HepG2 (cell line): ENCODE measurements around the gene DNAJC2. TPM values are rescaled to one million over a fixed set of nuclear protein-coding genes. Genes with fewer than 3 reads are reported as not detected.

Source experiments
- ELF1 ChIP-seq: sonication (generic); formaldehyde crosslinking; IDR thresholded peaks from 2 replicates; pipeline ENCODE4 v1.4.0; 2020; ENCODE audit warnings: missing genetic modification reagents
- HNRNPLL ChIP-seq: fragments of 200-400 bp; formaldehyde crosslinking; IDR thresholded peaks from 2 replicates; pipeline ENCODE4 v1.6.1; 2017; ENCODE audit warnings: mild to moderate bottlenecking, low read depth, low read length; ENCODE audit not compliant: poor library complexity, severe bottlenecking
- KDM5A ChIP-seq: fragments of 200-600 bp; sonication (generic); IDR thresholded peaks from 2 replicates; pipeline ENCODE4 v1.7.0; 2018; ENCODE audit warnings: antibody characterized with exemption, mild to moderate bottlenecking, low read length, borderline replicate concordance
- MEIS1 ChIP-seq: sonication (generic); formaldehyde crosslinking; IDR thresholded peaks from 2 replicates; pipeline ENCODE4 v1.9.0; 2021; ENCODE audit warnings: mild to moderate bottlenecking, missing genetic modification reagents, moderate library complexity, borderline replicate concordance
- NKX3-1 ChIP-seq: sonication (generic); formaldehyde crosslinking; IDR thresholded peaks from 2 replicates; pipeline ENCODE4 v1.5.0; 2020; ENCODE audit warnings: missing genetic modification reagents
- RBM39 ChIP-seq: fragments of 200-400 bp; formaldehyde crosslinking; IDR thresholded peaks from one replicate; pipeline ENCODE4 v1.6.1; 2018; ENCODE audit warnings: antibody characterized with exemption, mild to moderate bottlenecking, low read depth, low read length; ENCODE audit not compliant: poor library complexity, severe bottlenecking
- REL ChIP-seq: sonication (generic); formaldehyde crosslinking; conservative IDR thresholded peaks from 2 replicates; pipeline ENCODE4 v1.8.0; 2022; ENCODE audit warnings: mild to moderate bottlenecking, missing genetic modification reagents, moderate library complexity
- ZBTB34 ChIP-seq: sonication (generic); formaldehyde crosslinking; IDR thresholded peaks from 2 replicates; pipeline ENCODE4 v1.8.0; 2022; ENCODE audit warnings: mild to moderate bottlenecking, missing genetic modification reagents
- ZNF44 ChIP-seq: sonication (generic); formaldehyde crosslinking; IDR thresholded peaks from 2 replicates; pipeline ENCODE4 v1.5.1; 2020; ENCODE audit warnings: mild to moderate bottlenecking, missing genetic modification reagents
- ZNF629 ChIP-seq: sonication (generic); formaldehyde crosslinking; conservative IDR thresholded peaks from 2 replicates; pipeline ENCODE4 v1.5.0; 2020; ENCODE audit warnings: missing genetic modification reagents
- ZNF746 ChIP-seq: sonication (generic); formaldehyde crosslinking; IDR thresholded peaks from 2 replicates; pipeline ENCODE4 v1.8.0; 2022; ENCODE audit warnings: mild to moderate bottlenecking, missing genetic modification reagents
- ZNF766 ChIP-seq: sonication (generic); formaldehyde crosslinking; IDR thresholded peaks from 2 replicates; pipeline ENCODE4 v1.5.0; 2020; ENCODE audit warnings: missing genetic modification reagents, borderline replicate concordance
- ZNF772 ChIP-seq: sonication (generic); formaldehyde crosslinking; IDR thresholded peaks from 2 replicates; pipeline ENCODE4 v1.5.0; 2020; ENCODE audit warnings: mild to moderate bottlenecking, missing genetic modification reagents
- polyA plus RNA-seq, 8 experiments: library from polyadenylated mRNA; depleted of rRNA in 3 of 8; stranded (reverse) in 7 of 8; unstranded in 1 of 8; fragments of >200 nt; fragmentation: Illumina TruSeq in 4 of 8; extraction: Trizol in 4 of 8; gene quantifications; 2 replicates each; pipeline versions ENCODE4 v1.2.1 to v1.2.3, GENCODE V29; 2011 to 2016; ENCODE audit warnings: low read depth in 4 of 8, missing spikeins in 1 of 8, mixed read lengths in 1 of 8; ENCODE audit not compliant: insufficient read depth in 1 of 8
- total RNA-seq, 5 experiments: library from RNA; depleted of rRNA; stranded (reverse); fragments of >200 nt; fragmentation: Illumina TruSeq; extraction: Trizol; gene quantifications; 2 replicates each; pipeline ENCODE4 v1.2.3, GENCODE V29; 2016; ENCODE audit warnings: low read depth in 1 of 5
- TF ChIP-seq, protein P1 (sequence below): sonication (generic); formaldehyde crosslinking; IDR thresholded peaks from 2 replicates; pipeline ENCODE4 v1.4.0; 2020; ENCODE audit warnings: missing genetic modification reagents
- TF ChIP-seq, protein P2 (sequence below): sonication (generic); formaldehyde crosslinking; IDR thresholded peaks from 2 replicates; pipeline ENCODE4 v1.4.0; 2020; ENCODE audit warnings: missing genetic modification reagents
- TF ChIP-seq, protein P3 (sequence below): IDR thresholded peaks from 2 replicates; pipeline ENCODE4 v1.6.1; 2016; ENCODE audit warnings: low read depth, borderline replicate concordance
- TF ChIP-seq, protein P4 (sequence below): sonication (generic); formaldehyde crosslinking; IDR thresholded peaks from 2 replicates; pipeline ENCODE4 v1.4.0; 2020; ENCODE audit warnings: missing genetic modification reagents, borderline replicate concordance
- TF ChIP-seq, protein P5 (sequence below): sonication (generic); formaldehyde crosslinking; IDR thresholded peaks from 2 replicates; pipeline ENCODE4 v1.4.0; 2020; ENCODE audit warnings: missing genetic modification reagents
- TF ChIP-seq, protein P6 (sequence below): IDR thresholded peaks from 2 replicates; pipeline ENCODE4 v1.6.1; 2016; ENCODE audit warnings: low read depth

The DNAJC2 gene
- total and polyA plus RNA-seq, 2 of the 13 experiments (the other 11 are each of a cell fraction or from before 2014, with no cell fraction given) = 19.6 to 42.0 TPM

DNA sequence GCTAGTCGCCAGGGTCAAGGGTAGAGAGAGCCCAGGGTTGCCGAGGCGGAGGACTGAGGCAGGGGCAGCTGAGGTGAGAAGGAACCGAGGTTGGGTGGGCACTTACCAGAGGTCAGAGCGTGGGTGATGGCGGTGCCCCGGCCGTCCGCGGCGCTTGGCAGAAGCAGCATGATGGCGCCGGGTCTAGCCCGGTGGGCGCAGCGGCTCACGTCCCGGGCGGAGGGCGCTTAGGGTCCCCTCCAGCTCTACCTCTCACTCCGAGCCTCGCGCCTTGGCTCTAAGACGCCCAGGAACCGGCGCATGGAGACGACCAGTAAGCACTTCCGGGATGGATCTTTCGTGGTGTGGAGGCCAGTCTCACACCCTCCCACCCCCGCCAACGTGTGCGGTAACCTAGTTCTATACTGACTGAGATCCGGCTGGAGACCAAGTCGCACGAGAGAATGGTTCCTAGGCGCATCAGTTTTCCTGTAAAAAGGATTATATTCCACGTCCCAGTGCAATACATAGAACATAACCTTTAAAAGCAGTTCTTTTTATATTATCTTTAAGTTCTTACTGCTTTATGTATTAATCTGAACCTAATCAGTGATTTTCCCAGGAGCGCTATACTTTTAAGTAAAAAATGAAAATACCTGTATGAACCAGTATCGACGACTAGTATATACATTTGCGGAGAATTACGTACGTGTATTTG is at the start of gene DNAJC2 (continued):
- TF ChIP-seq NKX3-1 (CRISPR knock-in tag) (peak; percentile 34; the same call in 1 of the 2 replicates), ZNF746 (CRISPR knock-in tag) (0 out of 2 replicates have a peak, but pooled peaks have one; percentile 71), ZBTB34 (CRISPR knock-in tag) (peak; percentile 66; the same call in 1 of the 2 replicates), HNRNPLL (peak; percentile 41), ZNF629 (CRISPR knock-in tag) (peak; percentile 15; the same call in 1 of the 2 replicates), RBM39 (peak; percentile 92), ELF1 (CRISPR knock-in tag) (peak; percentile 98), ZNF772 (CRISPR knock-in tag) (peak; percentile 39; the same call in 1 of the 2 replicates), KDM5A (peak; percentile 97), MEIS1 (CRISPR knock-in tag) (peak; percentile 71; the same call in 1 of the 2 replicates), ZNF44 (CRISPR knock-in tag) (peak; percentile 94; the same call in 1 of the 2 replicates), ZNF766 (CRISPR knock-in tag) (peak; percentile 78; the same call in 1 of the 2 replicates), REL (CRISPR knock-in tag) (no peak)
- TF ChIP-seq, protein P1, sequence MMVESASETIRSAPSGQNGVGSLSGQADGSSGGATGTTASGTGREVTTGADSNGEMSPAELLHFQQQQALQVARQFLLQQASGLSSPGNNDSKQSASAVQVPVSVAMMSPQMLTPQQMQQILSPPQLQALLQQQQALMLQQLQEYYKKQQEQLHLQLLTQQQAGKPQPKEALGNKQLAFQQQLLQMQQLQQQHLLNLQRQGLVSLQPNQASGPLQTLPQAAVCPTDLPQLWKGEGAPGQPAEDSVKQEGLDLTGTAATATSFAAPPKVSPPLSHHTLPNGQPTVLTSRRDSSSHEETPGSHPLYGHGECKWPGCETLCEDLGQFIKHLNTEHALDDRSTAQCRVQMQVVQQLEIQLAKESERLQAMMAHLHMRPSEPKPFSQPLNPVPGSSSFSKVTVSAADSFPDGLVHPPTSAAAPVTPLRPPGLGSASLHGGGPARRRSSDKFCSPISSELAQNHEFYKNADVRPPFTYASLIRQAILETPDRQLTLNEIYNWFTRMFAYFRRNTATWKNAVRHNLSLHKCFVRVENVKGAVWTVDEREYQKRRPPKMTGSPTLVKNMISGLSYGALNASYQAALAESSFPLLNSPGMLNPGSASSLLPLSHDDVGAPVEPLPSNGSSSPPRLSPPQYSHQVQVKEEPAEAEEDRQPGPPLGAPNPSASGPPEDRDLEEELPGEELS (CRISPR knock-in tag) = peak; percentile 56
- TF ChIP-seq, protein P2, sequence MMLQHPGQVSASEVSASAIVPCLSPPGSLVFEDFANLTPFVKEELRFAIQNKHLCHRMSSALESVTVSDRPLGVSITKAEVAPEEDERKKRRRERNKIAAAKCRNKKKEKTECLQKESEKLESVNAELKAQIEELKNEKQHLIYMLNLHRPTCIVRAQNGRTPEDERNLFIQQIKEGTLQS = 0 out of 2 replicates have a peak, but pooled peaks have one; percentile 45
- TF ChIP-seq, protein P3, sequence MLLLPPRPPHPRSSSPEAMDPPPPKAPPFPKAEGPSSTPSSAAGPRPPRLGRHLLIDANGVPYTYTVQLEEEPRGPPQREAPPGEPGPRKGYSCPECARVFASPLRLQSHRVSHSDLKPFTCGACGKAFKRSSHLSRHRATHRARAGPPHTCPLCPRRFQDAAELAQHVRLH (CRISPR knock-in tag) = peak; percentile 99
- TF ChIP-seq, protein P4, sequence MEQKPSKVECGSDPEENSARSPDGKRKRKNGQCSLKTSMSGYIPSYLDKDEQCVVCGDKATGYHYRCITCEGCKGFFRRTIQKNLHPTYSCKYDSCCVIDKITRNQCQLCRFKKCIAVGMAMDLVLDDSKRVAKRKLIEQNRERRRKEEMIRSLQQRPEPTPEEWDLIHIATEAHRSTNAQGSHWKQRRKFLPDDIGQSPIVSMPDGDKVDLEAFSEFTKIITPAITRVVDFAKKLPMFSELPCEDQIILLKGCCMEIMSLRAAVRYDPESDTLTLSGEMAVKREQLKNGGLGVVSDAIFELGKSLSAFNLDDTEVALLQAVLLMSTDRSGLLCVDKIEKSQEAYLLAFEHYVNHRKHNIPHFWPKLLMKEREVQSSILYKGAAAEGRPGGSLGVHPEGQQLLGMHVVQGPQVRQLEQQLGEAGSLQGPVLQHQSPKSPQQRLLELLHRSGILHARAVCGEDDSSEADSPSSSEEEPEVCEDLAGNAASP (CRISPR knock-in tag) = peak; percentile 70; the same call in 1 of the 2 replicates
- TF ChIP-seq, protein P5, sequence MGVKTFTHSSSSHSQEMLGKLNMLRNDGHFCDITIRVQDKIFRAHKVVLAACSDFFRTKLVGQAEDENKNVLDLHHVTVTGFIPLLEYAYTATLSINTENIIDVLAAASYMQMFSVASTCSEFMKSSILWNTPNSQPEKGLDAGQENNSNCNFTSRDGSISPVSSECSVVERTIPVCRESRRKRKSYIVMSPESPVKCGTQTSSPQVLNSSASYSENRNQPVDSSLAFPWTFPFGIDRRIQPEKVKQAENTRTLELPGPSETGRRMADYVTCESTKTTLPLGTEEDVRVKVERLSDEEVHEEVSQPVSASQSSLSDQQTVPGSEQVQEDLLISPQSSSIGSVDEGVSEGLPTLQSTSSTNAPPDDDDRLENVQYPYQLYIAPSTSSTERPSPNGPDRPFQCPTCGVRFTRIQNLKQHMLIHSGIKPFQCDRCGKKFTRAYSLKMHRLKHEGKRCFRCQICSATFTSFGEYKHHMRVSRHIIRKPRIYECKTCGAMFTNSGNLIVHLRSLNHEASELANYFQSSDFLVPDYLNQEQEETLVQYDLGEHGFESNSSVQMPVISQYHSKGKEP (CRISPR knock-in tag) = peak; percentile 53; the same call in 1 of the 2 replicates
- TF ChIP-seq, protein P6, sequence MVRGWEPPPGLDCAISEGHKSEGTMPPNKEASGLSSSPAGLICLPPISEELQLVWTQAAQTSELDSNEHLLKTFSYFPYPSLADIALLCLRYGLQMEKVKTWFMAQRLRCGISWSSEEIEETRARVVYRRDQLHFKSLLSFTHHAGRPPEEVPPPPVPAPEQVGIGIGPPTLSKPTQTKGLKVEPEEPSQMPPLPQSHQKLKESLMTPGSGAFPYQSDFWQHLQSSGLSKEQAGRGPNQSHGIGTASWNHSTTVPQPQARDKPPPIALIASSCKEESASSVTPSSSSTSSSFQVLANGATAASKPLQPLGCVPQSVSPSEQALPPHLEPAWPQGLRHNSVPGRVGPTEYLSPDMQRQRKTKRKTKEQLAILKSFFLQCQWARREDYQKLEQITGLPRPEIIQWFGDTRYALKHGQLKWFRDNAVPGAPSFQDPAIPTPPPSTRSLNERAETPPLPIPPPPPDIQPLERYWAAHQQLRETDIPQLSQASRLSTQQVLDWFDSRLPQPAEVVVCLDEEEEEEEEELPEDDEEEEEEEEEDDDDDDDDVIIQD (CRISPR knock-in tag) = peak; percentile 57; the same call in 1 of the 2 replicates
